ENCODE data around the gene SCLY. TPM values are rescaled to one million over a fixed set of nuclear protein-coding genes. Genes with fewer than 3 reads are reported as not detected.

Gene SCLY
- total and polyA plus RNA-seq, 2 of the 13 experiments (the other 11 are each of a cell fraction or from before 2014, with no cell fraction given), result 27.9 to 38.6 TPM

DNA sequence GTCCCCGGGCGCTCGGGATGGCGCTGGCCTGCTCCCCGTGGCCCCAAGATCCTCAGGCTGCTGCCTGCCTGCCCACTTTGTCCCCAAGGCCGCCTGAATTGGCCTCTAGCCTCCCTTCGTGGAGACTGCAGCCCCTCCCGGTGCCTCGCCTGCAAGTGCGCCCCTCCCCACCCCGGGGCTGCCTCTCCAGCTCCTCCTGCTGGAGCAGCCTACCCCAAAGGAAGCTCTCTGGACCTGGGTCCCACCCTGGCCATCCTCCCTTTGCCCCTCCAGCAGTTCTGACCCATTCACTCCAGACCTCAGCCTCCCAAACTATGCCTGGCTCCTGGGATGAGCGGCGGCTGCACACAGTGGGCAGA, 45.5 kb downstream of the SCLY start (continued):
- TF ChIP-seq HOMEZ (CRISPR knock-in tag; IDR thresholded peaks at IDR 0.05; ENCODE audit: low read depth), result no peak
- no peak for TF ChIP-seq BCLAF1 (IDR thresholded peaks at IDR 0.05)
- 0 out of 2 replicates have a peak, but pooled peaks have one; percentile 16 for TF ChIP-seq ZNF713 (CRISPR knock-in tag; IDR thresholded peaks at IDR 0.05)
- TF ChIP-seq ZNF737 (CRISPR knock-in tag; IDR thresholded peaks at IDR 0.05; ENCODE audit: borderline replicate concordance), result no peak
- TF ChIP-seq, protein P1, sequence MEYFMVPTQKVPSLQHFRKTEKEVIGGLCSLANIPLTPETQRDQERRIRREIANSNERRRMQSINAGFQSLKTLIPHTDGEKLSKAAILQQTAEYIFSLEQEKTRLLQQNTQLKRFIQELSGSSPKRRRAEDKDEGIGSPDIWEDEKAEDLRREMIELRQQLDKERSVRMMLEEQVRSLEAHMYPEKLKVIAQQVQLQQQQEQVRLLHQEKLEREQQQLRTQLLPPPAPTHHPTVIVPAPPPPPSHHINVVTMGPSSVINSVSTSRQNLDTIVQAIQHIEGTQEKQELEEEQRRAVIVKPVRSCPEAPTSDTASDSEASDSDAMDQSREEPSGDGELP (IDR thresholded peaks at IDR 0.05; ENCODE audit: borderline replicate concordance, low read depth), result no peak
- no peak for TF ChIP-seq EED (CRISPR knock-in tag; IDR thresholded peaks at IDR 0.05)
- no peak for TF ChIP-seq JUN (CRISPR knock-in tag; IDR thresholded peaks at IDR 0.05)
- 0 out of 2 replicates have a peak, but pooled peaks have one; percentile 25 for TF ChIP-seq ZNF777 (CRISPR knock-in tag; IDR thresholded peaks at IDR 0.05)
- no peak for TF ChIP-seq CENPT (CRISPR knock-in tag; IDR thresholded peaks at IDR 0.05; ENCODE audit: low read depth)
- TF ChIP-seq, protein P2, sequence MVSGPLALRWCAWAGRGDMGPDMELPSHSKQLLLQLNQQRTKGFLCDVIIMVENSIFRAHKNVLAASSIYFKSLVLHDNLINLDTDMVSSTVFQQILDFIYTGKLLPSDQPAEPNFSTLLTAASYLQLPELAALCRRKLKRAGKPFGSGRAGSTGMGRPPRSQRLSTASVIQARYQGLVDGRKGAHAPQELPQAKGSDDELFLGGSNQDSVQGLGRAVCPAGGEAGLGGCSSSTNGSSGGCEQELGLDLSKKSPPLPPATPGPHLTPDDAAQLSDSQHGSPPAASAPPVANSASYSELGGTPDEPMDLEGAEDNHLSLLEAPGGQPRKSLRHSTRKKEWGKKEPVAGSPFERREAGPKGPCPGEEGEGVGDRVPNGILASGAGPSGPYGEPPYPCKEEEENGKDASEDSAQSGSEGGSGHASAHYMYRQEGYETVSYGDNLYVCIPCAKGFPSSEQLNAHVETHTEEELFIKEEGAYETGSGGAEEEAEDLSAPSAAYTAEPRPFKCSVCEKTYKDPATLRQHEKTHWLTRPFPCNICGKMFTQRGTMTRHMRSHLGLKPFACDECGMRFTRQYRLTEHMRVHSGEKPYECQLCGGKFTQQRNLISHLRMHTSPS (CRISPR knock-in tag; IDR thresholded peaks at IDR 0.05; ENCODE audit: low read depth), result 0 out of 2 replicates have a peak, but pooled peaks have one; percentile 4
- no peak for TF ChIP-seq HNRNPK (IDR thresholded peaks at IDR 0.05; ENCODE audit: low read depth, low read length, poor library complexity, severe bottlenecking)
- no peak for TF ChIP-seq NFKBIZ (CRISPR knock-in tag; IDR thresholded peaks at IDR 0.05)
- no peak for TF ChIP-seq MTA3 (CRISPR knock-in tag; IDR thresholded peaks at IDR 0.05)
- no peak for TF ChIP-seq PHB2 (IDR thresholded peaks at IDR 0.05; ENCODE audit: partially characterized antibody)
- TF ChIP-seq ZNF17 (CRISPR knock-in tag; IDR thresholded peaks at IDR 0.05), result no peak
- no peak for TF ChIP-seq IRX3 (CRISPR knock-in tag; IDR thresholded peaks at IDR 0.05; ENCODE audit: borderline replicate concordance, low read depth)
- TF ChIP-seq AGO1 (IDR thresholded peaks at IDR 0.05; ENCODE audit: low read depth, low read length, poor library complexity, severe bottlenecking), result no peak
- no peak for TF ChIP-seq SMARCC2 (IDR thresholded peaks at IDR 0.05)
- TF ChIP-seq FOXA1 (IDR thresholded peaks at IDR 0.05), result no peak
- TF ChIP-seq FOXA1 (CRISPR knock-in tag; IDR thresholded peaks at IDR 0.05), result no peak
- peak; percentile 77 for TF ChIP-seq PATZ1 (CRISPR knock-in tag; IDR thresholded peaks at IDR 0.05)
- TF ChIP-seq TAF15 (IDR thresholded peaks at IDR 0.05; ENCODE audit: low read depth, low read length, poor library complexity, severe bottlenecking), result no peak
- TF ChIP-seq STAT5B (CRISPR knock-in tag; IDR thresholded peaks at IDR 0.05), result no peak
